ENCODE results near the gene CYREN.

CYREN gene

DNA sequence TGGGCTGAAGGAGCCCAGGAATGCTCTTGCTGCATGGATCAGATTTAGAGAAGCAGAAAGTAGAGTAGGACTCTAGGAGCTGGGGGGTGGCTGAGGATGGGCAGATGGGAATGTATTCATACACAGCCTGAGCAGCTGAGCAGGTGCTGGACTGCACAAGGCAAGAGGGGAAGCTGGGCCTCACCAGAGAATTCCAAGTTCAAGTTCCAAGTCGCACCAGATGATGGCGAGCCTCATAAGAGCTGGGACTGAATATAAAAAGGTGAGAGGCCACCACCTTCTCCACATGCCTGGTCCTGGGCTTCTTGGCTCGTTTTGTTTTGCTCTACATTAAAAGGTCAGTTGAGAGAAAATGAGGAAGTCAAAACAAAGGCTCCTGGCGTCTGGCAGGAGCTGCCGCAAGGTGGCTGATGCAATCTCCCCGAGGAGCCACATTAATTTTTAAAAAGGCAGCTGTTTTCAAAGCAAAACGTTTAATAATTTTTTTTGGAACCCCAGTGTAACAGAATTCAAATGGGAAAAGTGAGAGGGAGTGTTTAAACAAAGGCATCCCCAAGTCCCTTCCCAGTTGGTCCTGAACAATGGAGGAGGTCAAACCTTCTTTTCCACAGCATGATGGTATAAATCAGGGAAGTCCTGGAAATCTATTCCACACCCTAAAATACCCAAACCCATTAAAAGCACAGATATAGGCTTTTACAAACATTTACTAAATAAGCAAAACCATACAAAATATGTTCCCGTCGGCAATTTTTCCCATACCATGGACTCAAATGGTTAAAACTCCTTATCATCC is 9.5 kb downstream of the CYREN start:
- H3K36me3 ChIP-seq (ENCODE audit: control insufficient read depth, insufficient read depth, low read length) = no peaks in the 10 kb centered on the region
- peaks cover 31% of the 10 kb centered on the region for H3K4me1 ChIP-seq (ENCODE audit: control insufficient read depth, insufficient read depth, low read length)
- H3K27me3 ChIP-seq (ENCODE audit: control insufficient read depth, insufficient read depth, low read length) = no peaks in the 10 kb centered on the region
- no peaks in the 10 kb centered on the region for H3K9me3 ChIP-seq (ENCODE audit: control insufficient read depth, low read length)
- H3K4me3 ChIP-seq (ENCODE audit: low read length) = no peak overlapping the region
- no peak overlapping the region for H3K9ac ChIP-seq (ENCODE audit: low read length)

DNA sequence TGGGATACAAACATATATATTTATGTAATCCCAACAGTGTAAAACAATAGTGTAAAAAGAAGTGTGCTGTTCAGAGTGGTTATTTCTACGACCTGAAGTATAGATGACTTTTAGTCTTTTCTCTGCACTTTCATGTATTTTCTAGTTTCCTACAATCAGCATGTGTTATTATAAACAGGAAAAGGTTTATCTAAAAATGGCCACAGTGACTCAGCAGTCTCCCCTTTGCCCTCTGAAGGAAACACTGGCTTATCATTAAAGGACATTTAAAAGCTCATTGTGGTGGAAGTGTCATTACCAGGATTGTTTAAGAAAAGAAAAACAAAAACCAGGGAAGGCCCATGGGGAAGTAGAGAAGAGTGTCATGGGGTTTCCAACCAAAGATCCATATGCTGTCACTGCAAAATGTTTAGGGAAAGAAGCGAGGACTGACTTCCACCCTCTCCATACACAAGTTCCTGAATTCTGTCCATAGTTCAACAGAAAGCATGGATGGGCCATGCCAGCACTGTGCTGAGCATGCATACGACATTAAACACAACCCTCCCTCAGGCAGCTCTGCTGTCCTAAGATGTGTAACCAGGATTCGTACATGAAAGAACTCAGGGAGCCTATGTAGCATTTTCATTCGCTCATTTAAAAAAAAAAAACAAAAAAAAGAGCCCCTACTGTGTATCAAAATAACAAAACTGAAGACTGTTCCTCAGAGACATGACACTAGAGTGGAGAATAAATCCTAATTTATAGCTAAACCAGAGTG is 10.2 kb downstream of the CYREN start:
- Histone ChIP-seq H3K36me3 (ENCODE audit: control insufficient read depth, insufficient read depth, low read length) (no peaks in the 10 kb centered on the region), H3K4me3 (ENCODE audit: low read length) (no peak overlapping the region), H3K9ac (ENCODE audit: low read length) (no peak overlapping the region)

DNA sequence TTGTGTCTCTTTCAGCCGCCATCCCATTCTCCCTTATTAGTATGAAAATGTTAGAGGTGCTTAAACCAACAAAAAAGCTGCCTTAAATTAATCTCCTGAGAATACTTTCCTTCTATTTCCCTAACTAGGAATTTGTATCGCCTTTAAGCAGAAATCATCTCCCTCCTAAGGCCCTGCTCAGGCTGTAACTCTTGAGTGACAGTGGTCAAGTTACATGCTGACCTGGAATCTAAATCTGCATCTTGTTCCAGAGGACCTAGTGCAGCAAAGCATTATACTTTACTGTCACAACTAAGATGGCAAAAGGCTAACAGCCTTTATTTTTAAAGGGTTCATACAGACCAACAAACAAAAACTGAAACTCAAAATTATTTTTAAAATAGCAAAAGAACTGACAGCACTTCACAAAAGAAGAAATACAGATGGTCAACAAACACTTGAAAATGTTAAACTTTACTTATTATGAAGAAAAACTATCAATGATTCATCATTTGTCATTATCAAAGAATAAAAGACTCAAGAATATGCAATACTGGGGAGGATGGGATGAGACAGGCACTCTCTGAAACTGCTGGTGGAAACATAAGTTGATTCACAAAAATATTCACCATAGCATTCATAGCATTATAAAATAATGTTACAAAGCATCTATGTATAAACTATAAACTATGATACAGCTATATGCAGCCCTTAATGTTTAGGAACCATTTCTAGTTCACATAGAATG is 11.0 kb downstream of the CYREN start:
- no peak overlapping the region for H3K9ac ChIP-seq (ENCODE audit: low read length)
- no peaks in the 10 kb centered on the region for H3K9me3 ChIP-seq (ENCODE audit: control insufficient read depth, low read length)
- peaks cover 31% of the 10 kb centered on the region for H3K4me1 ChIP-seq (ENCODE audit: control insufficient read depth, insufficient read depth, low read length)
- H3K4me3 ChIP-seq (ENCODE audit: low read length) = no peak overlapping the region
- no peaks in the 10 kb centered on the region for H3K27me3 ChIP-seq (ENCODE audit: control insufficient read depth, insufficient read depth, low read length)
- no peaks in the 10 kb centered on the region for H3K36me3 ChIP-seq (ENCODE audit: control insufficient read depth, insufficient read depth, low read length)

More for the DNA sequence above, 10.2 kb downstream of the CYREN start:
- Histone ChIP-seq H3K9me3 (ENCODE audit: control insufficient read depth, low read length) (no peaks in the 10 kb centered on the region), H3K27me3 (ENCODE audit: control insufficient read depth, insufficient read depth, low read length) (no peaks in the 10 kb centered on the region), H3K4me1 (ENCODE audit: control insufficient read depth, insufficient read depth, low read length) (peaks cover 31% of the 10 kb centered on the region)

GRCh38 chr7:135158874-135159273 is 11.6 kb downstream of the CYREN start:
- Histone ChIP-seq H3K4me1 (ENCODE audit: control insufficient read depth, insufficient read depth, low read length) (peaks cover 31% of the 10 kb centered on the region), H3K36me3 (ENCODE audit: control insufficient read depth, insufficient read depth, low read length) (no peaks in the 10 kb centered on the region), H3K9ac (ENCODE audit: low read length) (no peak overlapping the region), H3K27me3 (ENCODE audit: control insufficient read depth, insufficient read depth, low read length) (no peaks in the 10 kb centered on the region), H3K4me3 (ENCODE audit: low read length) (no peak overlapping the region), H3K9me3 (ENCODE audit: control insufficient read depth, low read length) (no peaks in the 10 kb centered on the region)

GRCh38 chr7:135158141-135158655 is 12.3 kb downstream of the CYREN start:
- no peak overlapping the region for H3K9ac ChIP-seq (ENCODE audit: low read length)
- no peak overlapping the region for H3K4me3 ChIP-seq (ENCODE audit: low read length)
- H3K36me3 ChIP-seq (ENCODE audit: control insufficient read depth, insufficient read depth, low read length) = no peaks in the 10 kb centered on the region
- H3K27me3 ChIP-seq (ENCODE audit: control insufficient read depth, insufficient read depth, low read length) = no peaks in the 10 kb centered on the region
- H3K9me3 ChIP-seq (ENCODE audit: control insufficient read depth, low read length) = no peaks in the 10 kb centered on the region
- H3K4me1 ChIP-seq (ENCODE audit: control insufficient read depth, insufficient read depth, low read length) = peaks cover 31% of the 10 kb centered on the region

- H3K27me3 ChIP-seq (ENCODE audit: control insufficient read depth, insufficient read depth, low read length) = no peaks in the 10 kb centered on the region
- peaks cover 20% of the 10 kb centered on the region for H3K4me1 ChIP-seq (ENCODE audit: control insufficient read depth, insufficient read depth, low read length)
- no peak overlapping the region for H3K9ac ChIP-seq (ENCODE audit: low read length)
- no peak overlapping the region for H3K4me3 ChIP-seq (ENCODE audit: low read length)
- H3K36me3 ChIP-seq (ENCODE audit: control insufficient read depth, insufficient read depth, low read length) = peaks cover 6% of the 10 kb centered on the region
- no peaks in the 10 kb centered on the region for H3K9me3 ChIP-seq (ENCODE audit: control insufficient read depth, low read length)
Measured at GRCh38 chr7:135156290-135156689, 14.2 kb downstream of the CYREN start.

- Histone ChIP-seq H3K9me3 (ENCODE audit: control insufficient read depth, low read length) (no peaks in the 10 kb centered on the region), H3K4me1 (ENCODE audit: control insufficient read depth, insufficient read depth, low read length) (peaks cover 5% of the 10 kb centered on the region), H3K27me3 (ENCODE audit: control insufficient read depth, insufficient read depth, low read length) (no peaks in the 10 kb centered on the region), H3K4me3 (ENCODE audit: low read length) (no peak overlapping the region), H3K9ac (ENCODE audit: low read length) (no peak overlapping the region), H3K36me3 (ENCODE audit: control insufficient read depth, insufficient read depth, low read length) (peaks cover 8% of the 10 kb centered on the region)
Measured at GRCh38 chr7:135154734-135155133, 15.8 kb downstream of the CYREN start.

DNA sequence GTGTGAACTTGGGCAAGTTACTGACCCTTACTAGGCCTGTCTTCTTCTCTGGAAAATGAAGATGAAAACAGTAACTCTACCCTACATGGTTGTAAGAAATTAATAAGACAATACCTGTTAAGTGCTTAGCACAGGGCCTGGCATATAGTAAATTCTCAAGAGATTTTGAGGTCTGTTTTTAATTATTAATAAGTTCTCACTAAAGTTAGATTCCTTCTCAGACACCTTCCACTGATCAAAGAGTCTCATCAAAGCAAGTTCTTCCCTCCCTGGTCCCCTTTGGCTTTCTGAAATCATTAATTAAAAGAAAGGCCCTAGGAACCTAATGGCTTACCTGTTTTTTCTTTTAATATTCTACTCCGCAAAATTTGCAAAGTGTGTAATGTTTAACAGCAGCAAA is 18.1 kb downstream of the CYREN start:
- Histone ChIP-seq H3K4me3 (ENCODE audit: low read length) (no peak overlapping the region), H3K9ac (ENCODE audit: low read length) (no peak overlapping the region), H3K27me3 (ENCODE audit: control insufficient read depth, insufficient read depth, low read length) (no peaks in the 10 kb centered on the region), H3K4me1 (ENCODE audit: control insufficient read depth, insufficient read depth, low read length) (peaks cover 2% of the 10 kb centered on the region), H3K9me3 (ENCODE audit: control insufficient read depth, low read length) (no peaks in the 10 kb centered on the region), H3K36me3 (ENCODE audit: control insufficient read depth, insufficient read depth, low read length) (peaks cover 8% of the 10 kb centered on the region)

DNA sequence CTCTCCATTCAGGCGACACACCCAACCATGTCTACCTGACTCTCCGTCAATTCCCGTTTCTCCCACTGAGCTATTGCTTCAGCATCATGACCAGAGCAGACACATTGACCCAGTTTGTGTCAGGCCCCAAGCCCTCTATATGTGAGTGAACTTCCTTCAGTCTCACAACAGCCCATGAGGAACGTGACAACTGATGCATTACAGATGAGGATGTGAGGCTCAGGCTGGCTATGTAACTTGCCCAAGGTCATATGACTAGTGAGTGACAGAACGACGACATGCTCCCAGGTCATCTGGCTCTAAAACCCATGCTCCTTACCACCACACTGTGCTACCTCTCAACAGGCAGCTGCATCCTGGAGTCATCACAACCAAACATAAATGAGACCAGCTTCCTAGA is 19.0 kb downstream of the CYREN start:
- Histone ChIP-seq H3K9ac (ENCODE audit: low read length) (no peak overlapping the region), H3K4me3 (ENCODE audit: low read length) (no peak overlapping the region), H3K36me3 (ENCODE audit: control insufficient read depth, insufficient read depth, low read length) (peaks cover 8% of the 10 kb centered on the region), H3K27me3 (ENCODE audit: control insufficient read depth, insufficient read depth, low read length) (no peaks in the 10 kb centered on the region), H3K9me3 (ENCODE audit: control insufficient read depth, low read length) (no peaks in the 10 kb centered on the region), H3K4me1 (ENCODE audit: control insufficient read depth, insufficient read depth, low read length) (peaks cover 7% of the 10 kb centered on the region)

- H3K4me1 ChIP-seq (ENCODE audit: control insufficient read depth, insufficient read depth, low read length) = peaks cover 7% of the 10 kb centered on the region
- no peaks in the 10 kb centered on the region for H3K27me3 ChIP-seq (ENCODE audit: control insufficient read depth, insufficient read depth, low read length)
- H3K4me3 ChIP-seq (ENCODE audit: low read length) = no peak overlapping the region
- H3K9ac ChIP-seq (ENCODE audit: low read length) = no peak overlapping the region
- H3K9me3 ChIP-seq (ENCODE audit: control insufficient read depth, low read length) = no peaks in the 10 kb centered on the region
- peaks cover 8% of the 10 kb centered on the region for H3K36me3 ChIP-seq (ENCODE audit: control insufficient read depth, insufficient read depth, low read length)
Measured at GRCh38 chr7:135151132-135151531, 19.4 kb downstream of the CYREN start.

DNA sequence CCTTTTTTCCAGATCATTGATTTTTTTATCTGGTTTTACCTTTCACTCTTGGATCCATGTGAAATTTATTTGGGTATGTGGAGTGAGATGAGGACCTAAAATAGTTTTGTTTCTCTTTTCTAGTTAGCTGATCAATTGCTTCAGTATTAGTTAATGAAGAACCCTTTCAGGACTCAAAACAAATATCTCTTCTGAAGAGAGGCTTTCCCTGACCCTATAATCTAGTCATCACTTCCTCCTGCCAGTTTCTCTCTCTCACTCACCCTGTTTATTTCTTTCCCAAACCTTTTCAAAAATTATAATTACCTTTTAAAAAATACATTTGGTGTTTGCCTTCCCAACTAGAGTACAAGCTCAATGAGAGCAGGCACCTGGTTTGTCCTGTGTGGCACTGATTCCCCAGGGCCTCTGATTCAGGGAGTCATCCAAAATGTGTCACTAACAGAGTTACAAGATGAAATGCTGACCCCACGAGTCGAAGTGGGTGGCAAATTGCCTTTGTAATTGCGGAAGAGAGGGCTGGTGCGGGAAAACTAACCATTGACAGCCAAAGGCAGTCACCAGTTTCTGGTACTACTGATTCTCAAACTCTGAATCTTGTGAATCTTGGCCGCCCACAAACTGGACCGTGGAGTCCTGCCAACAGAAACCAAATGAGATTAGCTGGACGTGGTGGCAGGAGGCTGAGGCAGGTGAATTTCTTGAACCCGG is 20.3 kb downstream of the CYREN start:
- Histone ChIP-seq H3K4me3 (ENCODE audit: low read length) (no peak overlapping the region), H3K9ac (ENCODE audit: low read length) (no peak overlapping the region), H3K9me3 (ENCODE audit: control insufficient read depth, low read length) (no peaks in the 10 kb centered on the region), H3K27me3 (ENCODE audit: control insufficient read depth, insufficient read depth, low read length) (no peaks in the 10 kb centered on the region), H3K4me1 (ENCODE audit: control insufficient read depth, insufficient read depth, low read length) (peaks cover 7% of the 10 kb centered on the region), H3K36me3 (ENCODE audit: control insufficient read depth, insufficient read depth, low read length) (peaks cover 8% of the 10 kb centered on the region)
